GM12878 (cell line): ENCODE results near the gene PIP5KL1. TPM values are rescaled to one million over a fixed set of nuclear protein-coding genes. Genes with fewer than 3 reads are reported as not detected.

Experiments used
- ATAC-seq: fragments of 200-7000 bp; cut with Tn5 transposase; 3 replicates; pipeline ENCODE4 v1.9.1; 2020; ENCODE audit warnings: mild to moderate bottlenecking, moderate library complexity
- BruUV-seq: library from RNA; stranded (reverse); fragments of 400-500 nt; replicated peaks from 2 replicates; lab custom pipeline; 2021; lab: Mats Ljungman, UMichigan
- CTCF ChIA-PET: fragments of 300-600 bp; sonication (Branson Sonifier 250); formaldehyde crosslinking; extraction: SDS; loops from one replicate; lab custom pipeline; 2021; ENCODE audit warnings: inconsistent platforms; lab: Yijun Ruan, JAX
- POLR2A ChIA-PET: fragments of 350-600 bp; formaldehyde crosslinking; extraction: SDS; loops from one replicate; lab custom pipeline; 2021; ENCODE audit warnings: inconsistent platforms; lab: Charles Lee
- RAD21 ChIA-PET: fragments of 300-600 bp; sonication (Branson Sonifier 250); formaldehyde crosslinking; loops from one replicate; lab custom pipeline; 2023; ENCODE audit warnings: antibody characterized with exemption; ENCODE audit not compliant: unreplicated experiment; lab: Charles Lee
- SMC1A ChIA-PET: fragments of 300-600 bp; sonication (Branson Sonifier 250); formaldehyde crosslinking; loops from one replicate; lab custom pipeline; 2023; ENCODE audit not compliant: unreplicated experiment, uncharacterized antibody; lab: Charles Lee
- DNase-seq: peaks from one replicate; pipeline ENCODE4 v3.0.0-alpha.2; 2011; ENCODE audit warnings: low read depth, low spot score
- FAIRE-seq: peaks from 3 replicates; lab custom pipeline; 2011; peaks lifted over from hg19 to GRCh38; lab: Jason Lieb, UNC
- H2AFZ ChIP-seq: 2 replicates; pipeline ENCODE4 v1.6.0; 2011; ENCODE audit warnings: low read depth, low read length, control low read depth; ENCODE audit not compliant: control insufficient read depth
- H3K27ac ChIP-seq: 2 replicates; pipeline ENCODE4 v1.5.1; 2011; ENCODE audit warnings: control low read depth; ENCODE audit not compliant: control insufficient read depth, insufficient read depth
- H3K27me3 ChIP-seq, 2 experiments: replicated peaks in 1 of 2; 2 replicates each; pipeline versions ENCODE4 v1.6.0 to v1.6.1; 2011; ENCODE audit warnings: low read length in 1 of 2; ENCODE audit not compliant: control insufficient read depth in 2 of 2, insufficient read depth in 2 of 2
- H3K36me3 ChIP-seq, 2 experiments: 2 replicates each; pipeline ENCODE4 v1.5.1; 2011; ENCODE audit warnings: low read length in 1 of 2; ENCODE audit not compliant: control insufficient read depth in 2 of 2, insufficient read depth in 2 of 2
- H3K4me1 ChIP-seq: 2 replicates; pipeline ENCODE4 v1.6.1; 2011; ENCODE audit warnings: mild to moderate bottlenecking, low read length, moderate library complexity, mixed read lengths; ENCODE audit not compliant: control insufficient read depth, insufficient read depth
- H3K4me2 ChIP-seq: 2 replicates; pipeline ENCODE4 v1.6.0; 2011; ENCODE audit warnings: control low read depth; ENCODE audit not compliant: control insufficient read depth, insufficient read depth
- H3K4me3 ChIP-seq: fragments of 200-600 bp; sonication (generic); 2 replicates; pipeline ENCODE4 v1.5.1; 2016
- H3K79me2 ChIP-seq: 2 replicates; pipeline ENCODE4 v1.6.0; 2011; ENCODE audit warnings: low read length; ENCODE audit not compliant: control insufficient read depth, insufficient read depth
- H3K9ac ChIP-seq: 2 replicates; pipeline ENCODE4 v1.8.0; 2011; ENCODE audit warnings: low read length, control low read depth, mixed read lengths; ENCODE audit not compliant: control insufficient read depth, insufficient read depth
- H3K9me3 ChIP-seq: replicated peaks from 3 replicates; pipeline ENCODE4 v1.5.1; 2011; ENCODE audit warnings: mild to moderate bottlenecking, low read length; ENCODE audit not compliant: control insufficient read depth, insufficient read depth
- H4K20me1 ChIP-seq: 2 replicates; pipeline ENCODE4 v1.6.0; 2011; ENCODE audit not compliant: control insufficient read depth, insufficient read depth
- DPF2 ChIP-seq: fragments of 450-650 bp; IDR thresholded peaks from 2 replicates; pipeline ENCODE4 v1.6.1; 2017; ENCODE audit warnings: mild to moderate bottlenecking
- EGR1 ChIP-seq, 2 experiments: IDR thresholded peaks; 1 replicate in 1 of 2; 2 replicates in 1 of 2; pipeline ENCODE4 v1.6.1; 2011 to 2012; ENCODE audit warnings: low read depth in 2 of 2, low read length in 2 of 2, borderline replicate concordance in 1 of 2, mild to moderate bottlenecking in 1 of 2, moderate library complexity in 1 of 2
- EP300 ChIP-seq, 2 experiments: fragments of 150-350 bp in 1 of 2; IDR thresholded peaks; 2 replicates each; pipeline ENCODE4 v1.6.1; 2011 to 2012; ENCODE audit warnings: low read depth in 2 of 2, low read length in 2 of 2, borderline replicate concordance in 1 of 2, improper control_type of control experiment in 1 of 2, inconsistent platforms in 1 of 2; ENCODE audit not compliant: control insufficient read depth in 1 of 2
- HDGF ChIP-seq: fragments of 450-650 bp; IDR thresholded peaks from 2 replicates; pipeline ENCODE4 v1.6.1; 2016; ENCODE audit warnings: antibody characterized with exemption
- IKZF2 ChIP-seq, 2 experiments: fragments of 450-650 bp; IDR thresholded peaks; 2 replicates each; pipeline ENCODE4 v1.6.1; 2017; ENCODE audit warnings: mild to moderate bottlenecking in 2 of 2, moderate library complexity in 2 of 2
- MEF2B ChIP-seq: fragments of 450-650 bp; IDR thresholded peaks from 2 replicates; pipeline ENCODE4 v1.6.1; 2018; ENCODE audit warnings: mild to moderate bottlenecking, moderate library complexity; ENCODE audit not compliant: partially characterized antibody, poor library complexity, severe bottlenecking
- MXI1 ChIP-seq: fragments of 150-350 bp; IDR thresholded peaks from 2 replicates; pipeline ENCODE4 v1.6.1; 2011; ENCODE audit warnings: low read depth, mild to moderate bottlenecking, inconsistent platforms, low read length, improper control_type of control experiment
- NRF1 ChIP-seq: conservative IDR thresholded peaks from 2 replicates; pipeline ENCODE4 v1.6.1; 2011; ENCODE audit warnings: mild to moderate bottlenecking, low read depth, low read length, improper control_type of control experiment
- PAX8 ChIP-seq: fragments of 450-650 bp; IDR thresholded peaks from 2 replicates; pipeline ENCODE4 v1.6.1; 2017; ENCODE audit warnings: mild to moderate bottlenecking, moderate library complexity
- POLR2A ChIP-seq: IDR thresholded peaks from 2 replicates; pipeline ENCODE4 v1.6.1; 2011; ENCODE audit warnings: low read depth, mild to moderate bottlenecking, low read length
- SIN3A ChIP-seq: IDR thresholded peaks from 2 replicates; pipeline ENCODE4 v1.6.1; 2012; ENCODE audit warnings: low read depth, low read length, improper control_type of control experiment
- SRF ChIP-seq, 2 experiments: IDR thresholded peaks; 2 replicates each; pipeline ENCODE4 v1.6.1; 2011; ENCODE audit warnings: low read depth in 2 of 2, low read length in 2 of 2, mild to moderate bottlenecking in 1 of 2, moderate library complexity in 1 of 2
- STAT1 ChIP-seq: fragments of 450-650 bp; conservative IDR thresholded peaks from 2 replicates; pipeline ENCODE4 v1.6.1; 2014; ENCODE audit warnings: antibody characterized with exemption, mild to moderate bottlenecking
- ZNF24 ChIP-seq: fragments of 450-650 bp; IDR thresholded peaks from 2 replicates; pipeline ENCODE4 v1.6.1; 2017; ENCODE audit warnings: antibody characterized with exemption, mild to moderate bottlenecking
- WGBS: methylation state at CpG from one replicate; pipeline ENCODE4 v1.1.6; 2016; ENCODE audit warnings: low lambda C conversion rate; ENCODE audit not compliant: insufficient replicate concordance, insufficient coverage; ENCODE audit errors: missing lambda C conversion rate; 5-methylcytosine and 5-hydroxymethylcytosine counted together
- in situ Hi-C: fragments of 300-500 bp; cut with MboI; formaldehyde crosslinking; loops from 9 replicates; pipeline ENCODE4 v1.14.3; 2018; ENCODE audit warnings: mixed read lengths
- intact Hi-C: fragments of 100-400 bp; cut with micrococcal nuclease; formaldehyde crosslinking; loops from one replicate; pipeline ENCODE4 v1.14.2; 2022; ENCODE audit not compliant: unreplicated experiment
- polyA plus RNA-seq, 11 experiments: library from polyadenylated mRNA; depleted of rRNA in 4 of 11; unstranded in 6 of 11; stranded (reverse) in 5 of 11; fragments of >200 nt; fragmentation: Nextera tagmentation in 4 of 11; fragmentation: Illumina TruSeq in 1 of 11; extraction: Ambion mirVana in 4 of 11; extraction: Trizol in 1 of 11; gene quantifications; 1 replicate in 1 of 11; 2 replicates in 10 of 11; pipeline versions ENCODE4 v1.2.1 to v1.2.3, GENCODE V29; 2011 to 2016; ENCODE audit warnings: inconsistent platforms in 2 of 11, missing spikeins in 2 of 11, low read depth in 1 of 11
- total RNA-seq, 4 experiments: library from RNA; depleted of rRNA in 3 of 4; stranded (reverse); fragments of >200 nt in 3 of 4; fragmentation: Illumina TruSeq in 1 of 4; extraction: Trizol in 1 of 4; gene quantifications; 2 replicates each; pipeline versions ENCODE4 v1.2.1 to v1.2.3, GENCODE V29; 2013 to 2021
- TF ChIP-seq, protein P1 (sequence below), 3 experiments: IDR thresholded peaks in 2 of 3; conservative IDR thresholded peaks in 1 of 3; 2 replicates each; pipeline ENCODE4 v1.5.1; 2011; ENCODE audit warnings: low read depth in 3 of 3, low read length in 3 of 3, mild to moderate bottlenecking in 3 of 3, control low read depth in 2 of 3, moderate library complexity in 2 of 3, inconsistent platforms in 1 of 3, mixed read lengths in 1 of 3; ENCODE audit not compliant: control insufficient read depth in 2 of 3, insufficient read depth in 1 of 3; ENCODE audit errors: extremely low read depth in 1 of 3
- TF ChIP-seq, protein P2 (sequence below): IDR thresholded peaks from 2 replicates; pipeline ENCODE4 v1.6.1; 2012; ENCODE audit warnings: improper control_type of control experiment, low read depth, low read length; ENCODE audit not compliant: insufficient replicate concordance

The PIP5KL1 gene
- total and polyA plus RNA-seq, 10 of the 15 experiments (the other 5 are each of a cell fraction or from before 2014, with no cell fraction given) = 0.04 to 0.67 (median 0.43) TPM; not detected in 2

GRCh38 chr9:127921557-127922120 is 8.9 kb downstream of the PIP5KL1 start:
- H3K79me2 ChIP-seq = peaks cover 2% of the 10 kb centered on the region
- ChIA-PET CTCF (interaction anchor here (0.6 to 9.9 kb wide), 43 partner anchors 9 to 707 kb away, joined by 3 to 91 read pairs (median 4); partner anchors contain the start of genes CDK9, DPM2, ENG and PIP5KL1), SMC1A (interaction anchor here (0.5 to 3.1 kb wide), 24 partner anchors 9 to 333 kb away, joined by 3 to 22 read pairs (median 4); partner anchors contain the start of genes CDK9, PIP5KL1, PTRH1 and TOR2A), POLR2A (no interaction called here), RAD21 (interaction anchor here (0.7 to 8.2 kb wide), 18 partner anchors 8 to 337 kb away, joined by 3 to 83 read pairs (median 4); partner anchors contain the start of genes CDK9, FPGS, PIP5KL1 and SH2D3C)
- ATAC-seq (peak; percentile 39), DNase-seq (no peak), FAIRE-seq (peak; percentile 92)
- WGBS = 10% methylated on average over 45 of the region's 45 CpGs
- no peak overlapping the region for H3K4me3 ChIP-seq
- no peaks in the 10 kb centered on the region for H4K20me1 ChIP-seq
- H3K27me3 ChIP-seq = no peaks in the 10 kb centered on the region; a peak in 1 of 4 replicates
- H3K4me2 ChIP-seq = 0 out of 2 replicates have a peak overlapping the region, but pooled peaks have one; percentile 1
- no peak overlapping the region for H3K27ac ChIP-seq
- in situ Hi-C loops (no loop called here), intact Hi-C loops (loop anchor here (1.0 to 2.0 kb wide), 4 partner anchors 51 to 331 kb away; partner anchors contain the start of gene TOR2A)
- no peaks in the 10 kb centered on the region for H3K9me3 ChIP-seq
- H3K4me1 ChIP-seq = peaks cover 15% of the 10 kb centered on the region
- H2AFZ ChIP-seq = no peak overlapping the region; the same call in 1 of the 2 replicates
- no peak overlapping the region for H3K9ac ChIP-seq
- no peaks in the 10 kb centered on the region for H3K36me3 ChIP-seq
- BruUV-seq = no TSS peak
- TF ChIP-seq MEF2B (no peak), SIN3A (no peak), POLR2A (peak; percentile 37; the same call in 1 of the 2 replicates), EP300 (IDR thresholded peaks at IDR 0.05; ENCODE audit: borderline replicate concordance in 1 of 2, control insufficient read depth in 1 of 2, low read depth in 2 of 2, low read length in 2 of 2) (no peak), NRF1 (no peak), ZNF24 (no peak), EGR1 (IDR thresholded peaks at IDR 0.05; ENCODE audit: borderline replicate concordance in 1 of 2, low read depth in 2 of 2, low read length in 2 of 2) (no peak), IKZF2 (IDR thresholded peaks at IDR 0.05) (no peak), MXI1 (no peak), SRF (IDR thresholded peaks at IDR 0.05; ENCODE audit: low read depth in 2 of 2, low read length in 2 of 2) (no peak), DPF2 (no peak), STAT1 (0 out of 2 replicates have a peak, but pooled peaks have one; percentile 67), HDGF (no peak), PAX8 (no peak)
- TF ChIP-seq, protein P1, sequence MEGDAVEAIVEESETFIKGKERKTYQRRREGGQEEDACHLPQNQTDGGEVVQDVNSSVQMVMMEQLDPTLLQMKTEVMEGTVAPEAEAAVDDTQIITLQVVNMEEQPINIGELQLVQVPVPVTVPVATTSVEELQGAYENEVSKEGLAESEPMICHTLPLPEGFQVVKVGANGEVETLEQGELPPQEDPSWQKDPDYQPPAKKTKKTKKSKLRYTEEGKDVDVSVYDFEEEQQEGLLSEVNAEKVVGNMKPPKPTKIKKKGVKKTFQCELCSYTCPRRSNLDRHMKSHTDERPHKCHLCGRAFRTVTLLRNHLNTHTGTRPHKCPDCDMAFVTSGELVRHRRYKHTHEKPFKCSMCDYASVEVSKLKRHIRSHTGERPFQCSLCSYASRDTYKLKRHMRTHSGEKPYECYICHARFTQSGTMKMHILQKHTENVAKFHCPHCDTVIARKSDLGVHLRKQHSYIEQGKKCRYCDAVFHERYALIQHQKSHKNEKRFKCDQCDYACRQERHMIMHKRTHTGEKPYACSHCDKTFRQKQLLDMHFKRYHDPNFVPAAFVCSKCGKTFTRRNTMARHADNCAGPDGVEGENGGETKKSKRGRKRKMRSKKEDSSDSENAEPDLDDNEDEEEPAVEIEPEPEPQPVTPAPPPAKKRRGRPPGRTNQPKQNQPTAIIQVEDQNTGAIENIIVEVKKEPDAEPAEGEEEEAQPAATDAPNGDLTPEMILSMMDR (IDR thresholded peaks at IDR 0.05 in 2 of 3, conservative IDR thresholded peaks at IDR 0.05 in 1 of 3; ENCODE audit: control insufficient read depth in 2 of 3, extremely low read depth in 1 of 3, insufficient read depth in 1 of 3, low read depth in 3 of 3, low read length in 3 of 3) = peak; percentile 88 to 94 (median 94)
- TF ChIP-seq, protein P2, sequence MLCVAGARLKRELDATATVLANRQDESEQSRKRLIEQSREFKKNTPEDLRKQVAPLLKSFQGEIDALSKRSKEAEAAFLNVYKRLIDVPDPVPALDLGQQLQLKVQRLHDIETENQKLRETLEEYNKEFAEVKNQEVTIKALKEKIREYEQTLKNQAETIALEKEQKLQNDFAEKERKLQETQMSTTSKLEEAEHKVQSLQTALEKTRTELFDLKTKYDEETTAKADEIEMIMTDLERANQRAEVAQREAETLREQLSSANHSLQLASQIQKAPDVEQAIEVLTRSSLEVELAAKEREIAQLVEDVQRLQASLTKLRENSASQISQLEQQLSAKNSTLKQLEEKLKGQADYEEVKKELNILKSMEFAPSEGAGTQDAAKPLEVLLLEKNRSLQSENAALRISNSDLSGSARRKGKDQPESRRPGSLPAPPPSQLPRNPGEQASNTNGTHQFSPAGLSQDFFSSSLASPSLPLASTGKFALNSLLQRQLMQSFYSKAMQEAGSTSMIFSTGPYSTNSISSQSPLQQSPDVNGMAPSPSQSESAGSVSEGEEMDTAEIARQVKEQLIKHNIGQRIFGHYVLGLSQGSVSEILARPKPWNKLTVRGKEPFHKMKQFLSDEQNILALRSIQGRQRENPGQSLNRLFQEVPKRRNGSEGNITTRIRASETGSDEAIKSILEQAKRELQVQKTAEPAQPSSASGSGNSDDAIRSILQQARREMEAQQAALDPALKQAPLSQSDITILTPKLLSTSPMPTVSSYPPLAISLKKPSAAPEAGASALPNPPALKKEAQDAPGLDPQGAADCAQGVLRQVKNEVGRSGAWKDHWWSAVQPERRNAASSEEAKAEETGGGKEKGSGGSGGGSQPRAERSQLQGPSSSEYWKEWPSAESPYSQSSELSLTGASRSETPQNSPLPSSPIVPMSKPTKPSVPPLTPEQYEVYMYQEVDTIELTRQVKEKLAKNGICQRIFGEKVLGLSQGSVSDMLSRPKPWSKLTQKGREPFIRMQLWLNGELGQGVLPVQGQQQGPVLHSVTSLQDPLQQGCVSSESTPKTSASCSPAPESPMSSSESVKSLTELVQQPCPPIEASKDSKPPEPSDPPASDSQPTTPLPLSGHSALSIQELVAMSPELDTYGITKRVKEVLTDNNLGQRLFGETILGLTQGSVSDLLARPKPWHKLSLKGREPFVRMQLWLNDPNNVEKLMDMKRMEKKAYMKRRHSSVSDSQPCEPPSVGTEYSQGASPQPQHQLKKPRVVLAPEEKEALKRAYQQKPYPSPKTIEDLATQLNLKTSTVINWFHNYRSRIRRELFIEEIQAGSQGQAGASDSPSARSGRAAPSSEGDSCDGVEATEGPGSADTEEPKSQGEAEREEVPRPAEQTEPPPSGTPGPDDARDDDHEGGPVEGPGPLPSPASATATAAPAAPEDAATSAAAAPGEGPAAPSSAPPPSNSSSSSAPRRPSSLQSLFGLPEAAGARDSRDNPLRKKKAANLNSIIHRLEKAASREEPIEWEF = no peak
